GM18520 (cell line): ENCODE results near the gene SH2D1A.
"Not testable (repeated sequence)": the region's sequence is repeated elsewhere in the genome, so short reads cannot be mapped to it uniquely, and the experiment has no call there.

Source experiments
- ATAC-seq: cut with Tn5 transposase; IDR thresholded peaks from one replicate; pipeline ENCODE4 v1.9.1; 2021; ENCODE audit not compliant: unreplicated experiment

Gene SH2D1A

DNA sequence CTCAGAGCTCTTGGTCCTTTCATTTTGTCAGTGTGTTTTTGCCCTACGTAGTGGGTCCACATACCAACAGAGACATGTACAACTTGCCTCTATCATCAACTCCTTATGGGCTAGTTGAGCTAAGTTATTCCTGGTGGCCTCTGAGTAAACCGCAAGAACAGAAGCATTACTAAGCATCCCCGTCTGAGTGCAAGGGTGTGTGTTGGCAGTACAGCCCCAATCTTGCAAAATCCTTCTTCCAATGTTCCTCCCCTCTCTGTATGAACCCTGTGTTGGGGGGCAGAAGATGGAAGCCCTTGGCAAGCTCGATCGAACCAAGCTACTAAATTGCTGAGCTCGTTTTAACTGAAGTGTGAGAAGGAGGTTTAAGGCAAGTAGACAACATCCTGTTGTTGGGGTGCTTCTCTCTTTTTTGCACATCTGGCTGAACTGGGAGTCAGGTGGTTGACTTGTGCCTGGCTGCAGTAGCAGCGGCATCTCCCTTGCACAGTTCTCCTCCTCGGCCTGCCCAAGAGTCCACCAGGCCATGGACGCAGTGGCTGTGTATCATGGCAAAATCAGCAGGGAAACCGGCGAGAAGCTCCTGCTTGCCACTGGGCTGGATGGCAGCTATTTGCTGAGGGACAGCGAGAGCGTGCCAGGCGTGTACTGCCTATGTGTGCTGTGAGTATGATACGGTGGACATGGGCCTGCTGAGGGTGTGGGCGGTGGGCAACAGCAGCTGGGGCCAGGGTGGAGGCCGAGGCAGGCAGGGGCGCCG is at the start of gene SH2D1A:
Gene SH2D1A (plus strand): TSS at position 447 of the 760 bp plus-strand sequence. CDS start 80 bp downstream, at position 527.
- no peak for ATAC-seq

DNA sequence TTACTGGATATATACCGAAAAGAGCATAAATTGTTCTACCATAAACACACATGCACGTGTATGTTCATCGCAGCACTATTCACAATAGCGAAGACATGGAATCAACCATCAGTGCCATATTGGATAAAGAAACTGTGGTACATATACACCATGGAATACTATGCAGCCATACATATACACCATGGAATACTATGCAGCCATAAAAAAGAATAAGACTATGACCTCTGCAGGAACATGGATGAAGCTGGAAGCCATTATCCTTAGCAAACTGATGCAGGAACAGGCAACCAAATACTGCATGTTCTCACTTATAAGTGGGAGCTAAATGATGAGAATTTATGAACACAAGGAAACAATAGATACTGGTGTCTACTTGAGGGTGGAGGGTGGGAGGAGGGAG is 47.0 kb upstream of the SH2D1A start:
- not testable (repeated sequence) for ATAC-seq

- no peak for ATAC-seq
Observed at GRCh38 chrX:124300405-124300804, 46.0 kb upstream of the SH2D1A start.

- no peak for ATAC-seq
Observed at GRCh38 chrX:124307253-124307907, 39.0 kb upstream of the SH2D1A start.

DNA sequence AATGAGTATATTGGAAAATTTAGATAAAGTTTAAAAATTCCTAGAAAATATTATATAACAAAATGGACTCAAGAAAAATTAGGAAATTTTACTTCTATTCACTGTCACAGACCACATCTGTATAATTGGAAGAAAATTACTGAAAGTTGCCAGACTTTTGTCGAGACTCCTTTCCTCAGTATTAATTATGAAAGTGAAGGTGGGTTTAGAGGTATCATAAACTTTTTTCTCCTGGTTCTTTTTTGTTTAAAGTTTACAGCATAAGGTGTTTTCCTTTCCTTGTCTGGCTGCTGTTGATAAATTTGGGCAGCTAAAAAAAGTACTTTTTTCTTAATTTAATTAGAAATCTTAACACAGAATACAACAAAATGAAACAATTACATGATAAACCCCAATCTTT is 20.6 kb upstream of the SH2D1A start:
- no peak for ATAC-seq

DNA sequence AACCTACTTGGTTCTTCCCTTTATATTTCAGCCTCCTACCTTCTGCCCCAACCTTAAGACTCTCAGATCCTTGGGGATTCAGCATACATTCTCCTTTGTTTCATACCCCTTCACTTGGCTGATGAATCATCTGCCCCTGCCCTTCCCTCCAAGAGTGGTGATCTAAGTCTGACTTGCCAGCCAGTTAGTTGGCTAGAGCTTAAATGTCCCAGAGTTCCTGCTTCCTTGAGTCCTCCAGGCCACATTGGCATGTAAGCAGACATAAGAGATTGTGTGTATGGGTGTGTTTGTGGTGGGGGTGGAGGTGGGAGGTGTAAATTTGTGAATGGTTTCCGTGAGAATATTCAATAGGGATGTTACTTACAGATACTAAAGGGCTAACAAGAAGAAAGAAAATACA is 17.6 kb upstream of the SH2D1A start:
- ATAC-seq, result no peak

- ATAC-seq, result no peak
Observed at GRCh38 chrX:124332481-124333424, 13.6 kb upstream of the SH2D1A start, which contains the start of gene TEX13D. Gene TEX13D (plus strand): TSS chrX:124332660. CDS start chrX:124332918, 258 bp downstream.

DNA sequence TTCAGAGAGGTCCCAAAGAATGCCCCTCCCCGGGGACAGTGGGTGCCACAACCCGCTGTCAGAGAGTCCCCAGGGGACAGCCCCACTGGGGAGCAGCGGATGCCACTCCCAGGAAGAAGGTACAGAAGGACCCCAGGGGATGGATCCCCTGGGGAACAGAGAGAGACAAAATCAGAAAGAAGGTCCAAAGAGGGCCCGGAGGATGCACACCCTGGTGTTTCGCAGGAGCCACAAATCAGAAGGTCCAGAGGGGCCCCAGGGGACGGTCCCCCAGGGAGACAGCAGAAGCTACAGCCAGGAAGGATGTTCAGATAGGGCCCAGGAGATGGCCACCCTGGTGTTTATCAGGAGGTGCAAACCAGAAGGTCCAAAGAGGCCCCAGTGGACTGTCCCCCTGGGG is 12.5 kb upstream of the SH2D1A start:
- no peak for ATAC-seq

DNA sequence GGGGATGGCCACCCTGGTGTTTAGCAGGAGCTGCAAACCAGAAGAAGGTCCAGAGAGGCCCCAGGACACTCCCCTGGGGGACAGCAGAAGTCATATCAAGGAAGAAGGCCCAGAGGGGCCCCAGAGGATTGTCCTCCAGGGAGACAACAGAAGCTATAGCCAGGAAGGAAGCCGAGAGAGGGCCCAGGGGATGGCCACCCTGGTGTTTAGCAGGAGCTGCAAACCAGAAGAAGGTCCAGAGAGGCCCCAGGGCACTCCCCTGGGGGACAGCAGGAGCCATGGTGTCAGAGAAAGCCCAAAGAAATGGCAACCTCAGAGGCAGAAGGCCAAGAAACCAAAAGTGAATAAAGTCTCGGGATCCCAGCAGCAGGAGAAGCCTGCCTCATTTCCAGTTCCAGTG is 11.8 kb upstream of the SH2D1A start:
- ATAC-seq, result not testable (repeated sequence)

- ATAC-seq, result no peak
Observed at GRCh38 chrX:124335598-124335997, 10.8 kb upstream of the SH2D1A start.

DNA sequence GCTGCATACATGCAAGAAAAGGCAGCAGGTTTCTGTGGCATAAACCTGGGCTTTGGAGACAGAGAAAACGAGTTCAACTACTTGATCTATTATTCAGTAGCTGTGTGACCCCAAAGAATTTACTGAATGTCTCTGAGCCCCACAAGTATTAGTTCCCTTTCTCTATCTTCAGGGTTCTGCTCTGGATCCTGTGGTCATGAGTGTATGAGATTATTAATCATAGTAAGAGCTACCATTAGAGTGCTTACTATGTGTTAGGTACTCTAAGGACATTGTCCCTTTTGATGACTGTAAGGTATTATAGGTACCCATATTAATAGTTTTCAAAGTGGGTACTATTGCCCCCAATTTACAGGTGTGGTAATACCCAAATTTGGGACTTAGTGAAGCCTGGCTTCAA is 8.4 kb upstream of the SH2D1A start:
- no peak for ATAC-seq

- ATAC-seq, result no peak
Observed at GRCh38 chrX:124338733-124339514, 7.4 kb upstream of the SH2D1A start.

DNA sequence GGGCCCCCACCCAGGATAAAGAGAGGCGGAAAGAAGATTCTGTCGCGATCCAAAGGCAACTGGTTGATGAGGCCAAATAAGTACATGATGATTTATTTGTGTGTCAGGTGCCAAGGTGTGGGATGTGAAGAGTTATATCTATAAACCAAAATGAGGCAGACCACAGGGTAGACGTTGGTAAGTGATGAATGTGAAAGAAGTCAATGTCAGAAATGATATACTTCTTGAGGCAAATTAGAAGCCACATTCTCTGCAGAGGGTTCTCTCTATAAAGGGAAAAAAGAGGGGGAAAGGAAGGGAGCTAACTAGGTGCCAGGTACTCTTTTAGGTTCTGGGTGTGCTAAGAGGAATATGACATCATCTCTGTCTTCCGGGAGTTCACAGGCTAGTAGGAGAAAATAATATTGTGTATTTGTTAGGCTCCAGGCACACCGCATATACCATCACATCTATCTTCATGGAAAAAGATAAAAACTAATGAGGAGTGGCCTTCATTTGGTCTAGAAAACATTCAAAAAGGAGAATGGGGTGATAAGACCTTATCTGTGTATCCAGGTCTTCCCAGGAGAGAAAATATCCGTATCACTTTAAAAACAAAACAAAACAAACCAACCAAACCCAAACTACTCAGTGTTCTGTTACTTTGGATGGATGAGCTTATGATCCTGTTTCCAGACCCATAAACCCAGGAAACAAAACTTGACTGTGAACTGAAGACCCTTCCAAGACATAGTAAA is 4.8 kb upstream of the SH2D1A start:
- ATAC-seq, result no peak

DNA sequence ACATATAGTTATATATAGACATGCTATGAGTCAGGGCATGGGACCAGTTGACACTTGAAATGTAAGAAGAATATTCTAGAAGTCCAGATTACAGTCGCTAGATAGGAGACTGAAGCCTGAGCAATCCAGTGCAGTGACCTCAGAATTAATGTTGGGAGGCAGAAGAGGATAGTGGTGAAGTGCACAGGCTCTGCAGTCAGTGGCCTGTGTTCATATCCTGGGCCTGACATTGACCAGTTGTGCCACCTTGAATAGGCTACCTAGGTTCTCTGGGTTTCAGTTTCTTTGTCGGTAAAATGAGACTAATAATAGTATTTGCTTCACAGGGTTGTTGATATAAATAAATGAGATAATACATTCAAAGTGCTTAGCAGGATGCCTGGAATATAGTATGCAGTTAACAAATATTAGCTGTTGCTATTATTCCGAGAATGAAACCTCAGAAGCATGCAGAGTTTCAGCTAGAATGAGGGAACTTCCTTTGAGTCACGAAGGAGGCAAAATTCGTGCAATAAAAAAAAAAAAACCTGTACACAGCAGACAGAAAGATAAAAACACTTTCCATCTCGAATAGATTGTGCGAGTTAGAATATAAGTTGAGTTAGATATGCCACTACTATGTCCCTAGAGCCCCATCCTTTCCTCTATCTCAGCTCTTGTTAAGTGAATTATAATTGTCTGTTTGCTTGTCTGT is 4.0 kb upstream of the SH2D1A start:
- no peak for ATAC-seq

DNA sequence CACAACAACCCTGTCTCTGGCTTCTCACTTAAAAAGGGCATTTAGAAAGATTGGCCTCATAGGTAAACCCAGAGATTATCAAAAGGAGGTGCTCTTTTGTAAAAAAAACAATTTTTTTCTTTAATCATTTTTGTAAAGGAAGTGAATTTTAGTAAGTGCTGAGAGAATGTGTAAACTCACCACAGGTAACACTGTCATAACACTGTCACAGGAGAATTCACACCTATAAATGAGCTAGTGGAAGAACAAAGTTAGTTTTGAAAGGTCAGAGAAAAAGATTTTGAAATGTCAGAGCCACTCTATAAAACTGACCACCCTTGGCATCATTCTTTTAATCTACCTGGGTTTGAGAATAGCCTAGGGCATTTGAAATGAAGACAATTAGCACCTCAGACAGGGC is 3.3 kb upstream of the SH2D1A start:
- ATAC-seq, result no peak

DNA sequence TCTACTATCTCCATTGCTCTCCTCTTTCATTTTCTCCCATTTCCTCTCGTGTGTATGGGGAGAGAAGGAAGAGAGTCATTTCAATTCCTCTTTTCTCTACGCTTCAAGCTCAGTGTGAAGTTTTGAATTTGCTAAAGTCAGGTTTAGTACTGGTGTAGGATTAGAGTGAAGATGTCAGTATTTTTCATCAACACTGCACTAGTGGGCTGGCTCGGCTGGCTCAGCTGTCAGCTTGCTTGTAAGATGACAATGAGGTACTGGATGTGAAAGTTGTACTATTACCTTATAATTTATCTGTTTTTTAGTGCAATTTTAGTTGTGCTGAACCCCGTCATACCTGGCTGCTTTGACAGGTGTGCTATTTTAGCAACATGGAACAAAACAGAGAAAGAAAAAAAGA is 2.1 kb upstream of the SH2D1A start:
- ATAC-seq, result no peak

DNA sequence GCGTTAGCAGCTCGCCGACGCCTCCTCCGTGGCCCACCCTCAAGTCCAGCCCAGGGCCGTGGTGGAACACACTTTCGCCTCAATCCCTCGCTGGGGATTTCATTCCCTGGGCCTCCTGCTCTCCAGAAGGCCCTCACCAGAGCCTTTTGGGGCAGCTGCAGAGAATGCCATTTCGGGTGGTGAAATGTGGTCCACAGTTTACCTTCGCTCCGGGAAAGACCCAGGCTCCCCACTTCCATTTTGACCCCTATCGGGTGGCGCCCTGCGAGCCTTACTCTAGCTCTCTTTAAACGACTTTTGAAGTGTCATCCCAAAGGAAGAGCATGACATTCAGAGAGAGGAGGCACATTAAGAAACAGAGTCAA is 496 bp downstream of the SH2D1A start:
- no peak for ATAC-seq

- ATAC-seq, result no peak
Observed at GRCh38 chrX:124347242-124347641, 879 bp downstream of the SH2D1A start.

DNA sequence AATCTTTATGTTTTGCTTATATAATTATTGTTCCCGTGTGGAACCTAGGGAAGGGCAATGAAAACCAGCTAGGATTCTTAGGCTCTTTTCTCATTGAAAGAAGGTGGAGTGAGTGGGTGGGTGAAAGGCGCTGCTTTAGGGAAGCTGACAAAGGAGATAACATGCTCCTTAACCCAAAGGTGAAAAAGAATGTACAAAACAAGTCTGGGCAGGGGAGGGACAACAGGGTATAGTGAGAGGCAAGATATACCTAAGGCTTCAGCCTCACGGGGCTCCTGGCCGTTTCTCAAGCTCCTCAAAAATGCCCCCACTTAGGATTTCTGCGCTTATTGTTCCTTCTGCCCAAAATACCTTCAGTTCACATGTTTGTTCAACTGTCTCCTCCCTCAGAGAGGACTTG is 1.8 kb downstream of the SH2D1A start:
- no peak for ATAC-seq
